GM12878 (cell line): Measurements from ENCODE around the gene SYNGR4.

ENCODE experiments used
- EP300 ChIP-seq, 2 experiments: fragments of 150-350 bp in 1 of 2; IDR thresholded peaks; 2 replicates each; pipeline ENCODE4 v1.6.1; 2011 to 2012; ENCODE audit warnings: low read depth in 2 of 2, low read length in 2 of 2, borderline replicate concordance in 1 of 2, improper control_type of control experiment in 1 of 2, inconsistent platforms in 1 of 2; ENCODE audit not compliant: control insufficient read depth in 1 of 2
- FOXM1 ChIP-seq: IDR thresholded peaks from 2 replicates; pipeline ENCODE4 v1.6.1; 2012; ENCODE audit warnings: low read depth, mild to moderate bottlenecking, inconsistent platforms, low read length, moderate library complexity
- MTA2 ChIP-seq: fragments of 450-650 bp; IDR thresholded peaks from 2 replicates; pipeline ENCODE4 v1.6.1; 2016; ENCODE audit warnings: low read depth, mild to moderate bottlenecking, moderate library complexity
- MYC ChIP-seq: IDR thresholded peaks from 2 replicates; pipeline ENCODE4 v1.6.1; 2011; ENCODE audit warnings: mild to moderate bottlenecking, low read length, moderate library complexity, inconsistent platforms; ENCODE audit not compliant: insufficient read depth, insufficient replicate concordance, insufficient read length, severe bottlenecking
- POLR2AphosphoS5 ChIP-seq: IDR thresholded peaks from 2 replicates; pipeline ENCODE4 v1.6.1; 2011; ENCODE audit warnings: mild to moderate bottlenecking, low read length, inconsistent platforms
- TARDBP ChIP-seq: IDR thresholded peaks from 2 replicates; pipeline ENCODE4 v1.6.1; 2016; ENCODE audit warnings: borderline replicate concordance
- TF ChIP-seq, protein P1 (sequence below): fragments of 450-650 bp; IDR thresholded peaks from 2 replicates; pipeline ENCODE4 v1.6.1; 2017; ENCODE audit warnings: antibody characterized with exemption, mild to moderate bottlenecking, moderate library complexity

DNA sequence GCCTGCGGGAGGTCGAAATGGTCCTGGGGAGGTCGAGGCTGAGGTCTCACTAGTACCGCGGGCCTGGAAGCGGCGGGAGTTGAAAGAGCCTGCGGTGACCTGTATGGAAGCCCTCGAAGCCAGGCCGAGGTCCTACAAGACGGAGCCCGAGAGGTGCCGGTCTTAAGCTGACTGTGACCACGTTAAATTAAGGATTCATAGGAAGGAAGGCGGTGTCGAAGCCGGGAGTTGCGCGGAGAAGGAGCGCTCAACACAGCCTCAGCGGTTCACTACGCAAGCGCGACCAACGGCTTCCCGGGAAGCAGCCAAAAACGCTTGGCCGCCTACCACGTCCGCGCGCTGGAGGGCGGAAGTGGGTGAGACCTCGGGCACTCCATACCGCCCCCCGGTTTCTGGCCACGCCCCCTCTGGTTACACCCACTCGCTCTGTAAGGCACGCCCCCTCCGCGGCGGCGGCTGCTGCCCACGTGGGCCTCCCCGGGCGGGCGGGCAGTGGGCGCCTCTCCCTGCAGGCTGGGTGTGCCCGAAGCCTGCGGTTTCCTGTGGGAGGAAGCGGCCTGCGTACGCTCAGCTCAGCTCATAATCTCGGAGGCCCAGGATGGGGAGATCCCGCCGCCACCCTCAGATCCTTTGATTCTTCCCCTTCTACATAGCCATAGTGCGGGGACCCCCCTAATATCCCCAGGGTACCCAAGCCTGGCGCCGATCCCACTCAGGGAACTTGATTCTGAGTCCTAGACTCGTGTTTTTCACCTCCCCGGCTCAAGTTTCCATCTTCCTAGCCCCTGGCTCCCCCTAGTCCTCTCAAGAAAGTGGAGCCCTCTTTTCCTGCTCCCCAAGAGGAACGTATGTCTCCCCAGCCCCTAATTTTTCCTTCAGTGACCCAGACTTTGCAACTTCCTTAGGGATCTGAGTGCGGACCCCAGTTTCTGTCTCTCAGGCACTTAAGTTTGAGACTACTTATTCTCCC lies 42.3 kb upstream of the SYNGR4 start:
- TF ChIP-seq MTA2 (peak; percentile 49; the same call in 1 of the 2 replicates), MYC (peak; percentile 58), TARDBP (0 out of 2 replicates have a peak, but pooled peaks have one; percentile 18), POLR2AphosphoS5 (peak; percentile 97), FOXM1 (peak; percentile 26; the same call in 1 of the 2 replicates), EP300 (IDR thresholded peaks at IDR 0.05; ENCODE audit: borderline replicate concordance in 1 of 2, control insufficient read depth in 1 of 2, low read depth in 2 of 2, low read length in 2 of 2) (peak; percentile 40 to 49; a peak in 2 of 4 replicates)
- TF ChIP-seq, protein P1, sequence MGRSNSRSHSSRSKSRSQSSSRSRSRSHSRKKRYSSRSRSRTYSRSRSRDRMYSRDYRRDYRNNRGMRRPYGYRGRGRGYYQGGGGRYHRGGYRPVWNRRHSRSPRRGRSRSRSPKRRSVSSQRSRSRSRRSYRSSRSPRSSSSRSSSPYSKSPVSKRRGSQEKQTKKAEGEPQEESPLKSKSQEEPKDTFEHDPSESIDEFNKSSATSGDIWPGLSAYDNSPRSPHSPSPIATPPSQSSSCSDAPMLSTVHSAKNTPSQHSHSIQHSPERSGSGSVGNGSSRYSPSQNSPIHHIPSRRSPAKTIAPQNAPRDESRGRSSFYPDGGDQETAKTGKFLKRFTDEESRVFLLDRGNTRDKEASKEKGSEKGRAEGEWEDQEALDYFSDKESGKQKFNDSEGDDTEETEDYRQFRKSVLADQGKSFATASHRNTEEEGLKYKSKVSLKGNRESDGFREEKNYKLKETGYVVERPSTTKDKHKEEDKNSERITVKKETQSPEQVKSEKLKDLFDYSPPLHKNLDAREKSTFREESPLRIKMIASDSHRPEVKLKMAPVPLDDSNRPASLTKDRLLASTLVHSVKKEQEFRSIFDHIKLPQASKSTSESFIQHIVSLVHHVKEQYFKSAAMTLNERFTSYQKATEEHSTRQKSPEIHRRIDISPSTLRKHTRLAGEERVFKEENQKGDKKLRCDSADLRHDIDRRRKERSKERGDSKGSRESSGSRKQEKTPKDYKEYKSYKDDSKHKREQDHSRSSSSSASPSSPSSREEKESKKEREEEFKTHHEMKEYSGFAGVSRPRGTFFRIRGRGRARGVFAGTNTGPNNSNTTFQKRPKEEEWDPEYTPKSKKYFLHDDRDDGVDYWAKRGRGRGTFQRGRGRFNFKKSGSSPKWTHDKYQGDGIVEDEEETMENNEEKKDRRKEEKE: no peak
